Measurements from ENCODE around the gene POLR2I. TPM values are rescaled to one million over a fixed set of nuclear protein-coding genes. Genes with fewer than 3 reads are reported as not detected.
A peak's percentile ranks its signal among the peaks of the same experiment; 100 is the strongest.
"Not testable (repeated sequence)": the region's sequence is repeated elsewhere in the genome, so short reads cannot be mapped to it uniquely, and the experiment has no call there.

Gene POLR2I
- 55.2 TPM for polyA plus RNA-seq (ENCODE audit: insufficient read length)

GRCh38 chr19:36114721-36115452 lies at the start of gene POLR2I:
Gene POLR2I (minus strand): TSS chr19:36114875. CDS start chr19:36114856, 19 bp downstream.
- DNase-seq = peak; percentile 99

GRCh38 chr19:36163813-36164212 lies 49.1 kb upstream of the POLR2I start:
- DNase-seq = no peak

GRCh38 chr19:36160821-36161596 lies 46.3 kb upstream of the POLR2I start:
- DNase-seq = no peak

GRCh38 chr19:36153126-36153525 lies 38.5 kb upstream of the POLR2I start:
- no peak for DNase-seq

GRCh38 chr19:36152352-36153091 lies 37.8 kb upstream of the POLR2I start, which contains the start of gene COX7A1:
Gene COX7A1 (minus strand): TSS chr19:36152447. CDS start chr19:36152407, 40 bp downstream.
- peak; percentile 82 for DNase-seq

GRCh38 chr19:36152019-36152351 lies 37.3 kb upstream of the POLR2I start:
- DNase-seq = no peak

GRCh38 chr19:36151144-36152018 lies 36.7 kb upstream of the POLR2I start:
- DNase-seq = peak; percentile 70

GRCh38 chr19:36150586-36150985 lies 35.9 kb upstream of the POLR2I start:
- DNase-seq = no peak

GRCh38 chr19:36149673-36150406 lies 35.2 kb upstream of the POLR2I start:
- DNase-seq = no peak

DNA sequence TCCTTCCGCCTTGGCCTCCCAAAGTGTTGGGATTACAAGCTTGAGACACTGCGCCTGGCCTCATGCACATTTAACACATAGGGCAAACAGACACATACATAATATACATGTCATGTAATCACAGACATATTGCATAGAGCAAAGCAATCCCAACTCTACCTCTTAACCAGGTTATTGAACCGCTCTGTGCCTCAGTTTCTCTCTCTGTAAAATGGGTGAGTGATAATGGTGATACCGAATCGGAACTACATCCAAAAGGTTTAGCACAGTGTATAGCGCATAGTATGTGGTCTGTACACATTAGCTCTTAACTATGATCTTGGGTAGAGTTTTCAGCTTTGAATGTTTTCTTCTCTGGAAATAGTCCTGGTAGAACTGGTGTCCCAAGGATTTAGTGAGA lies 29.9 kb upstream of the POLR2I start:
- DNase-seq = no peak

- DNase-seq = no peak
These were observed 27.8 kb upstream of the POLR2I start for GRCh38 chr19:36142496-36142895.

GRCh38 chr19:36142046-36142445 lies 27.4 kb upstream of the POLR2I start:
- no peak for DNase-seq

- peak; percentile 69 for DNase-seq
These were observed 26.6 kb upstream of the POLR2I start for GRCh38 chr19:36141039-36141927.

GRCh38 chr19:36140304-36141038 lies 25.8 kb upstream of the POLR2I start:
- peak; percentile 50 for DNase-seq

GRCh38 chr19:36139473-36140303 lies 25.0 kb upstream of the POLR2I start, which contains the start of gene CAPNS1:
Gene CAPNS1 (plus strand): TSS chr19:36140066. CDS start chr19:36141012, 946 bp downstream.
- DNase-seq = peak; percentile 99

GRCh38 chr19:36139120-36139472 lies 24.4 kb upstream of the POLR2I start:
- DNase-seq = no peak

GRCh38 chr19:36136964-36137686 lies 22.4 kb upstream of the POLR2I start:
- DNase-seq = no peak

DNA sequence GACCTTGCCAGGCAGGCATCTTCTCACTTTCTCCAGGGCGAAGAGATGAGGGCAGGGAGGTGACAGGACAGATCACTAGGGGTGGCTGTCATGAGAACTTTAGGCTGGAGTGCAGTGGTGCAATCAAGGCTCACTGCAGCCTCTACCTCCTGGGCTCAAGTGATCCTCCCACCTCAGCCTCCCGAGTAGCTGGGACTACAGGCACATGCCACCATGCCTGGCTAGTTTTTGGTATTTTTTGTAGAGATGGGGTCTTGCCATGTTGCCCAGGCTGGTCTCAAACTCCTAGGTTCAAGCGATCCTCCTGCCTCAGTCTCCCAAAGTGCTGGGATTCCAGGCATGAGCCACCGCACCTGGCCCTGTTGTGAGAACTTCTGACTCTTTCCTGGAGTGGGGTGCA lies 20.2 kb upstream of the POLR2I start:
- DNase-seq = not testable (repeated sequence)
